CD4-positive, alpha-beta T cell treated with Interleukin-17A for 4 hours (primary cell): ENCODE measurements around the gene CBLC.

Source experiments
- DNase-seq: peaks from one replicate; pipeline ENCODE4 v3.0.0-alpha.2; 2020; ENCODE audit warnings: mixed read lengths

The CBLC gene

DNA sequence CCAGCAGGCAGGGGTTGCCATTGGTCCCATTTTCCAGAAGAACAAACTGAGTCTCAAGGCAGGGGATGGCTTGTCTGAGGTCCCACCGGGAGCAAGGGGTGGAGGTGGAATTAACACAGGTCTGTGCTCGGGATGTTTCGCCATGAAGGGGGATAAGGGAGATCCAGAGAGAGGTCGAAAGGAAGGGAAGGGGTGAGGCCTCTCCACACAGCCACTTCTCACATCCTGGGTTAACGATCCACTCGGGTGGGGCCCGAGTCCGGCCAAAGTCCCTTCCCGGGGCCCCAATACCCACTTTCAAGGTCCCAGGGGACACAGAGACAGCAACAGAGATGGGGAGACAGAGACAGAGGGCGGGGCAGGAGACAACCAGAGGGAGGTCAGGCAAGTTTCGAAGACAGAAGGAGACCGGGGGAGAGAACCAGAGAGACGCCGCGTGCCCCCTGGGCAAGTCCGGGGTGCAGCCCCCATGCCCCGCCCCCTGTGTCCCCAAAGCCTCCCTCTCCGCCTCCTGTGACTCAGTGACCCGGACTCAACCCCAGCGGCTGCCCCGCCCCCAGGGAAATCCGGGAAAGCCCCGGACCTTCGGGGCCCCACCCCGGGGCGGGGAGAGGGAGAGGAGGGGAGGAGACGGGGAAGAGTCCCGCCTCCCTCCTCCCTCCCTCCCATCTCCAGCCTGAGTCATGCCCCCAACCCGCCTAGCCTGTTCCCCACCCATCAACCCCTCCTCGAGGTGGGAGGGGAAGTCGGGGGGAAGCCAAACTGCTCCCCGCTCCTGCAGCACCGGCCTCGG is 30.5 kb upstream of the CBLC start:
- DNase-seq, result peak; percentile 96

DNA sequence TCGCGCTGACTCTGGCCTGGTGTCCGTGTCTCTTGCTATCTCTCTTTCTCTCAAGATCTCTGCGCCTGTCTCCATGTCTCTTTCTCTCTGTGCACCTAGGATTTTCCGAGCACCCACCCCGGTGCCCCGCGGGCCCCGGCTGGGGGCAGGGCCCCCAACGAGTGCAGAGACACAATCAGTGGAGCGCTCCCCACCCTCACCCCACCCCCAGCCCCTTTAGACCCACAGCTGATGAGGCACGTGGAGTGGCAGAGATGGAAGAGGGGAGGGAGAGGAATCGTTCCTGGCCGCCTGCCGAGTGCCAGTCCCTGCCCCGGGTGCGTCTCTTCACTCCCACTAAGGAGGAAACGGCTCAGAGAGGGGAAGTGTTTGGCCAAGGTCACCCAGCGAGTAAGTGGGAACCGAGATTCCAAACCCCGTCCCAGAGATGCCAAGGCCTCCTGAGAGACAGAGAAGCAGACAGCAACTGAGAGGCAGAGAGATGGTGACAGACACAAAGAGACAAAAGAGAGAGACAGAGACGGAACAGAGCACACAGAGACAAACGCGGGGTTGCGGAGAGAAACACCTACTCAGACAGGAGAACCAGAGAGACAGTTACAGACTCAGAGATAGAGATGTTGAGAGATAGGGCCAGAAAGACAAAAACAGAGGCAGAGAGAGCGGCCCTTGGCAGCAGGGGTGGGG is 29.8 kb upstream of the CBLC start:
- DNase-seq, result peak; percentile 48

DNA sequence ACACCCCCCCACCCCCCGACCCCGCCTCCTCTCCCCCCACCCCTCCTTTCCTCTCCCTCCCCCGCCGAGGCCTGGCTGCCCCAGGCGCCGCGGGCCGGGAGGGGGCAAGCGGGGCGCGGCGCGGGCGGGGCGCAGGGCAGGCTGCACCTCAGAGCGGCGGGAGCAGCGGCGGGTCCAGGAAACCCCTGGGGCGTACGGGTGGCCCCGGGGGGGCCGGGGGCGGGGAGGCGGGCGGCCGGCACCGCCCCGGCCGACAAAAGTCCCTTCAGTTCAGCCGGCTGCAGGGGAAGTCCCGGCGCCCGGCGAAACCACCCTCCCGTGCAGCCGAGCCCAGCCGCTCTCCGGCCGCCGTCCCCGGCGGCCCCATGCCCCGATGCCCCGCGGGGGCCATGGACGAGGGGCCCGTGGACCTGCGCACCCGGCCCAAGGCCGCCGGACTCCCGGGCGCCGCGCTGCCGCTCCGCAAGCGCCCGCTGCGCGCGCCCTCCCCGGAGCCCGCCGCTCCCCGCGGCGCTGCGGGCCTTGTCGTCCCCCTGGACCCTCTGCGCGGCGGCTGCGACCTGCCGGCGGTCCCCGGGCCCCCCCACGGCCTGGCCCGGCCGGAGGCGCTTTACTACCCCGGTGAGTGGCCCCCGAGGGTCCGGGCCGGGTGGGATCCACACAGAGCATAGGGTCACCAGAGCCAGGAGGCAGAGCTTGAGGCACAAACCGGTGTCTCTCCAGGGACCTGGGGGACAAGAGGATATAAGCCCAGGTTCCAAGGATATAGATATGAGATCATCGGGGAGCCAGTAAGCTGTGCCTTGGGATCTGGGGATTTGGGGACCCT is 29.1 kb upstream of the CBLC start, which contains the start of gene BCL3:
TSS of gene BCL3 (plus strand) at position 283 of the 829 bp plus-strand sequence. CDS start at position 366, 83 bp downstream.
- peak; percentile 82 for DNase-seq

DNA sequence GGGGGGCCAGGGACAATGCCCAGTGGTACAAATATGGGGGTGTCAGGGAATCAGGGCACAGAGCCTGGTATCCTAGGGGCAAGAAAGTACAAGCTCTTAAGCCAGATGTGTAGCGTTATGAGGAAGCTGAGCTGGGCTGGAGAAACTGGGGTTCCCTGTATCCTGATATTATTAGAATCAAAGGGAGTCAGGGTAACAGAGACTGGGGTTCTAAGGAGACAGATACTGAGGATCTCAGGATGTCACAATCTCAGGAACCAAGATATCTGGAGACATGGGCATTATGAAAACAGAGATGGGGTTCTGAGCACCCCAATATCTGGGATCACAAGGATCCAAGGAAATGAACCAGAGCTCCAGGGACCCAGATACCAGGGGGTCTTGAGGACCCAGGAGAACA is 28.4 kb upstream of the CBLC start:
- no peak for DNase-seq

DNA sequence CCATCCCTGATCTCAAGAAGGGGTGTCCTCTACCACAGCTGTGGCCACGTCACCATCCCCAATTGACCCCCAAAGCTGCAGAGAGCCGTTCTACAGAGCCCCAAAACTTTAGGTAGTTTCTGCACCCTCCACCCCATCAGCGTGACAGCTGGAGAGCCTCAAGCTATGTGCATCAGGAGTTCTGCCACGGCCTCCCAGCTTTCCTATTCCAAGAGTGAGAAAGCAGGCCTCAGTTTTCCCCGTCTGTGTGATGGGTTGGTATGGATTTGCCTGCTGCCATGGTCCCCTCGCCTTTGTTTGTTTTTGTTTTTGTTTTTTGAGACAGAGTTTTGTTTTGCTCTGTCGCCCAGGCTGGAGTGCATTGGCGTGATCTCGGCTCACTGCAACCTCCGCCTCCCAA is 27.7 kb upstream of the CBLC start:
- DNase-seq, result no peak

DNA sequence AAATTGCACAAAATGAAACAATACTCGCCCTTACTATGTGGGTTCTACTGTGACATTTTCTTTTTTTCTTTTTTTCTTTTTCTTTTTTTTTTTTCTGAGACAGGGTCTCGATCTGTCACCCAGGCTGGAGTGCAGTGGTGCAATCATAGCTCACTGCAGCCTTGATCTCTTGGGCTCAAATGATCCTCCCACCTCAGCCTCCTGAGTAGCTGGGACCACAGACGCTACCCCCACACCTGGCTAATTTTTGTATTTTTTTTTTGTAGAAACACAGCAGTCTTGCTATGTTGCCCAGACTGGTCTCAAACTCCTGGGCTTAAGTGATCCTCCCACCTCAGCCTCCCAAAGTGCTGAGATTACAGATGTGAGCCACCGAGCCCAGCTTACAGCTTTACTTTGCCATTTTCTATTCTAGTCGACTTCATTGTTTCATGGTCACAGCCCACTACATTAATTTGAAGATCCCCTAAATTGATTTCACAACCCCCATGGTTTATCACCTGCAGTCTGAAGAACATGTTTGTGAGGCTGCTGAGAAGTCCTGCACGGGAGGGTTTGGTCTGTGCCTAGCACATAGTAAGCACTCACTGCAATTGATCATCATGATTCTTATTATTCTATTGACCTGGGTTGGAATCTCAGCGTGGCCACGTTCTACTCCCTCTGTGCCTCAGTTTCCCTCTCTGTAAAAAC is 25.4 kb upstream of the CBLC start:
- no peak for DNase-seq

DNA sequence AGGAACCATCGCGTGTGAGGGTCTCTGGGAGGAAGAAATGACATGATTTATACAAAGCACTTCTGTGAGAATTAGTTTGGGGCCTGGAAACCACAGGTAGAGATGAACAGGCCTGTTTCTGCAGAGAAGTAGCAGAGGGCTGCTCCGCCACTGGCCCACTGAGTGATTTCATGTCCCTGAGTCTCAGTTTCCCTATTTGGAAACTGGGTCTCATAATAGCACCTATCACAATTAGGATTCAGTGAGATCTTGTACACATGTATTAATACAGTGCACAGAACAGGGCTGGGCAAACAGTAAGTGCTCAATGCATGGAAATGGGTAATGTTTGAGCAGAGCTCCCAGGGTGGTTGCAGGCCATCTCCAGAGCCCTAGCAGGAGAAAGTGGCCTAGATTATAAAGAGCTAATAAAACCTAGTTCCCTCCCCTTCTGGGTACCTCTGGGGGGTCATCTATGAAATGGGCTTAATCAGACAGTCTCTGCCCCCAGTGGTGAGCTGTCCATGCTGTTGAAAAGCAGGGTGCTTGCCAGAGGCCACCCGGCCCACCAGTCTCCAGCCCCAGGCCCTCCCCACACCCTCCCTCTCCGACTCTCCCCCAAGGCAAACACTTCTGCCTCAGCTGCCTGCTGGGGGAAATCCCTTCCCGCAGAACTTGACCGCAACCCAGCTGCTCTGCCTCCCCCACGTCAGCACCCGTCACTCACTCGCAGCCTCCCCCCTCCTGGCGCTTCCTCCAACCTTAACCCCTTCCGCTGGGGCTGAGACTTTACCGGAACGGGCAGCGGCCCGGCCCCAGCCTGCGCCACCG is 24.7 kb upstream of the CBLC start:
- peak; percentile 92 for DNase-seq

DNA sequence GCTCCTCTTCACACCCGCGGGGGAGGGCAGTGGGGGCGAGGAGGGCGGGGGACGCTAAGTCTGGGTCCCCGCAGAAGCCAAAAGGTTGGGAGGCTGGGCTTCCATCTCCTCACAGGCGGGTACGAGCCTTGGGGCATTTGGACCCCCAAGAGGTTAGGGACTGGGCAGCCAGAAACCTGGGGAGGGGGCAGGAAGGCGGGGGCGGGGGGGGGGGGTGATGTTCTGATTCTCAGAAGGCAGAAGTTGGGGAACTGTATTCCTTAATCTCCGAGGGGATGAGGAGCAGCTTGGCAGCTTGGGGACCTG is 24.1 kb upstream of the CBLC start:
- DNase-seq, result no peak

DNA sequence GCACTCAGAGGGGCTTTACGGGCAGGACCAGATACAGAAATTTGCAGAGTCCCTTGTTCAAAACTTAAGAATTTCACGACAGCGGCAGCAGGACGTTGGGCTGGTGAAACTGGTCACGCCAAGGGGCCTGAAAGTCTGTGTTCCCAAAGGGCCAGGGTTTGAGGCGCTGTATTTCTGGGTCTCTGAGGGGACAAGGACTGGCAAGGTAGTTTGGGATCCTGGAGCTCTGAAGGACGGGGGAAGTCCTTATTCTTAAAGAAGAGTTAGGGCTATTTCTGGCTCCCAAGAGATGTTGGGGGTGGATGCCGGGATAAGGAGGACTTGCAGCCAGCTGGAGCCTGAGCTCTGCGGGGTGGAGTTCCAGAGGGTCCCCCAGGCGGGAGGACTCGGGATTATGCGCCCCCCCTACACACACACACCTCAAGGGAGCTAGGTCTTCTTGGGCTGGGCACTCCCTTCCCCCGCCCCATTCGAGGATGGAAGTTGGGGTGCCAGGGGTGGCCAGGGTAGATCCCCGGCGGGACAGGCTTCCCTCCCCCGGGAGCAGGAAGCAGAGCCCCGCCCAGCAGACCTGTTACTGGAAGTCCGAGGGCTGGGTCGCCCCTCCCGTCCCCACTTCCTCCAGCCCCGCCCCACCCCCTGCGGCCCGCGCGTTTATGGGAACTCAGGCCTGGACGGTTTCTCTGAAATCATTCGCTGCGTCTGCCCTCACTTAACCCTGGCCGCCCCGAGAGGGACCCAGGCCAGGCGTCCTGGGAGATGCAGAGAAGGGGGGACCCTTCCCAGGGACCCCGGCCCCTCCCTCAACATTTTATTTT is 23.5 kb upstream of the CBLC start:
- DNase-seq, result peak; percentile 67

DNA sequence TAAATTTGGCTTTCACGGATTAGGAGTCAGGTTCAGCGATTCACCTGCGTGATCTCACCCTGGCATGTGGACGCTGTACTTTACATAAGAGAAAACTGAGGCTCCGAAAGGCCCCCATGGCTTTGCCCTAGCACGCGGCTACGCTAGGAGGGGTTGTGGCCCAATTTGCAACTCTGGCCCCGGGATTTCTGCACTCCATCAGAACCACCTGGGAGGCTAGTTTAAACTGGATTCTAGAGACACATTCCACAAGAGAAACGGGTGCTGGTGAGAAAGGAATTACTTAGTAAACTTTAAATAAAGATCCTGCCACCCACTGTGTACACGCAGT is 23.0 kb upstream of the CBLC start:
- no peak for DNase-seq

DNA sequence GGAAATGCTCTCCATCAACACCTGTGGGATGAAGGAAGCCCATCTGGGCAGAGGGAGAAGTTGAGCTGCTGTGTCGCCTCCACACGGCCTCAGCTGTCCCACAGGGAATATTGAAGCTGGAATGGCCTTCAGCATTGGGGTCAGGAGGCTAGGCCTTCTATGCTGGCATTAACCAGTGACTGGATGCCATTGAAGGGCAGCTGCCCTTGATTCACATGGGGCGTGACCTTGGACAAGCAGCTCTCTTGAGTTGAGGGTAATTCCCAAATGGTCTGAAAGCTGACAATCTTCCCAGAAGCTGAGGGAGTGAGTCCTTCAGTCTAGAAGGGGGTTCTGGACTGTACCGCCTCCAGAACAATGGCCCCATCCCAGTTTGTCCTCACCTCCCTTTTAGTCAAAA is 22.5 kb upstream of the CBLC start:
- no peak for DNase-seq

DNA sequence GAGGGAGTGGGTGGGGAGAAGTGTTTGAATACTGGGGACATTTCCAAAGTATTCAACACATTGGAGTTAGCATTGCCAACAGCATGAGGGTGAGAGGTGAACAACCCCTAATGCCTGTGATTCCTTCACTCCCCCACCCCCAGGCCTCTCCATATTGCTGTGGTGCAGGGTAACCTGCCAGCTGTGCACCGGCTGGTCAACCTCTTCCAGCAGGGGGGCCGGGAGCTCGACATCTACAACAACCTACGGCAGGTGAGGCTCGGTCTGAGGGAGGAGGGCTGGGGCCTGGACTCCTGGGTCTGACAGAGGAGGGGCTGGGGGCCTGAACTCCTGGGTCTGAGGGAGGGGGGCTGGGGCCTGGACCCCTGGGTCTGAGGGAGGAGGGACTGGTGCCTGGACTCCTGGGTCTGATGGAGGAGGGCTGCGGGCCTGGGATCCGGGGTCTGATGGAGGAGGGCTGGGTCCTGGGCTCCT is 21.6 kb upstream of the CBLC start:
- no peak for DNase-seq

DNA sequence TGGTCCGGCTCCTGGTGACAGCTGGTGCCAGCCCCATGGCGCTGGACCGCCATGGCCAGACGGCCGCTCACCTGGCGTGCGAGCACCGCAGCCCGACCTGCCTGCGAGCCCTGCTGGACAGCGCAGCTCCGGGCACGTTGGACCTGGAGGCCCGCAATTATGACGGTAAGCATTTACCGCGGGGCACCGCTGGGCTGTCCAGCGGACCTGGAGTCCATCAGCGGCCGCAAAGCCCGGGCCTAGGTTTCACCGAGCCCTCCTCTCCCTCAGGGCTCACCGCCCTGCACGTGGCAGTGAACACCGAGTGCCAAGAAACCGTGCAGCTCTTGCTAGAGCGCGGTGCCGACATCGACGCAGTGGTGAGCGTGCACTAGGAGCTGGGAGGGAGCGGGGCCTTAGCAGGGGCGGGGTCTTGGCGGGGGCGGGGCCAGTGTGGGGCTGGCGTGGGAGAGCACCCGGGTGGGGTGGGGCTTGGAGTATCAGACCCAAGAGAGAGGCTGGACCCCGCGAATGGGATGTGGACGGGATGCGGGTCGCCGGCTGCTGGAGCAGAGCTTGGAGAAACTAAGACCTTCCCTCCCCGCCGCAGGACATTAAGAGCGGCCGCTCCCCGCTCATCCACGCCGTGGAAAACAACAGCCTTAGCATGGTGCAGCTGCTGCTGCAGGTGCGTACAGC is 20.5 kb upstream of the CBLC start:
- DNase-seq, result no peak

DNA sequence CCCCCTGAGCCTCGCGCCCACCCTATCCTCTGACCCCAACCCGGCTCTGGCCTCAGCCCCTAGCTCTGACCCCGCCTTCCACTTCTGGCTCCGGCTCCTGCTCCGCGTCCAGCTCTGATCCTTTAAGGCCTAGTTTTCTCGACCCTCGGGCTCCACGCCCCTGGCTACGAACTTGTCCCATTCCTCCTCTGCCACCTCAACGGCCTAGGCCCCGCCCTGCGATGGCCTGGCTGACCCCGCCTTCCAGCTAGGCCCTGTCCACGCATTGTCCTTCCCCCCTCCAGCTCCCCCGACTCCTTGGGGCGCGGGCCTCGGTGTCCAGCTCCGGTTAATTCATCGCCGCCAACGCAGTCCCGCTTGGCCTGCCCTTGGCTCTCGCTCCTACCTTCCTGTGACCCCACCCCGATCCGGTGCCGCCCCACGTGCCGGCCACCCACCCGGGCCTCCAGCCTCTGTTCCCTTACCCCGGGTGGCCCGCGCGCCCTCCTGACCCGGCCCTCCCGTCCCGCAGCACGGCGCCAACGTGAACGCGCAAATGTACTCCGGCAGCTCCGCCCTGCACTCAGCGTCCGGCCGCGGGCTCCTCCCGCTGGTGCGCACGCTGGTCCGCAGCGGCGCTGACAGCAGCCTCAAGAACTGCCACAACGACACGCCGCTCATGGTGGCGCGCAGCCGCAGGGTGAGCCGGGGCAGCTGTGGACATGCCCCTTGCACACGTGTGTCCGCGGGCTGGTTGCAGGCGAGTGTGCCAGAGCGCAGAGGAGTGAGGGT is 19.8 kb upstream of the CBLC start:
- no peak for DNase-seq

DNA sequence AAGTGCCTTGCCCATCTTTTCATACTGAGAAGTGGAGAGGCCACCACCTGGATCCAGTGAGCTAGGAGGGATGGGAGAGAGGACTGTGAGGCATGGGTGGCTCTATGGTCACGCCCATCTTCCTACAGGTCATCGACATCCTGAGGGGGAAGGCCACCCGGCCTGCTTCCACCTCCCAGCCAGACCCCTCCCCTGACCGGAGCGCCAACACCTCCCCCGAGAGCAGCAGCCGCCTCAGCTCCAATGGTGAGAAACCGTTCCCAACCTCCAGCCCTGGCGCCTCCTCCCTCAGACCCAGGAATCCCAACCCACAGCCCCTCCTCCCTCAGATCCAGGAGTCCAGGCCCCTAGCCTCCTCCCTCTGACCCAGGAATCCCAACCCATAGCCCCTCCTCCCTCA is 19.1 kb upstream of the CBLC start:
- DNase-seq, result no peak

DNA sequence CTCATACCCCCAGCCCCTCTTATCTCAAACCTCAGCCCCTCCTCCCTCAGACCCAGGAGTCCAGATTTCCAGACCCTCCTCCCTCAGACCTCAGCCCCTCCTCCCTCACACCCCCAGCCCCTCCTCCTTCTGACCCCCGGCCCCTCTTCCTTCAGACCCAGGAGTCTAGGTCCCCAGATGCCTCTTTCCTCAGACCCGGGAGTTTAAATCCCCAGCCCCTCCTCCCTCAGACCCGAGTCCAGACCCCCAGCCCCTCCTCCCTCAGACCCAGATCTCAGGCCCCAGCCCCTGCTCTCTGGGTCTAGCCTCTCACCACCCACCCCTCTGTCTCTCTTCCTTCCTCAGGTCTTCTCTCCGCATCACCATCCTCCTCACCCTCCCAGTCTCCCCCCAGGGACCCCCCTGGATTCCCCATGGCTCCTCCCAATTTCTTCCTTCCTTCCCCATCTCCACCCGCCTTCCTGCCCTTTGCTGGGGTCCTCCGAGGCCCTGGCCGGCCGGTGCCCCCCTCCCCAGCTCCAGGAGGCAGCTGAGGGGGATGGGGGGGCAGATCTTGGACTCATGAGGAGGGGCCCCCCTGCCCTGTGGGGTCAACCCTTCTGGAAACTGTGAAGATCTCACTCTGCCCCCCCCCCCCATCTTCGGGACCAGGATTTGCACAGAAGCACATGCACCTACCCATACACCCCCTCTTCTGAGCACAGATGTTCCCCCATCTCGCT is 18.4 kb upstream of the CBLC start:
- no peak for DNase-seq

DNA sequence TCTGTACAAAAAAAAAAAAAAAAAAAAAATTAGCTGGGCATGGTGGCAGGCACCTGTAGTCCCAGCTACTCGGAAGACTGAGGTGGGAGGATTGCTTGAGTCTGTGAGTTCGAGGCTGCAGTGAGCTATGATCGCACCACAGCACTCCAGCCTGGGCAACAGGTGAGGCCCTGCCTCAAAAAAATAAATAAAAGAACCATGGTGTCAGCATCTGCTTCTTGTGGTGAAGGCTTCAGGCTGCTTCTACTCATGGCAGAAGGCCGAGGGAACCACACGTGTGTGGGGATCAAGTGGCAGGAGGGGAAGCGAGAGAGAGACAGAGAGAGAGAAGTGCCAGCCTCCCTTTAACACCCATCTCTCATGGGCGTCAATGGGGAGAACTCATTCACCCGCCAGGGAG is 15.7 kb upstream of the CBLC start:
- no peak for DNase-seq

DNA sequence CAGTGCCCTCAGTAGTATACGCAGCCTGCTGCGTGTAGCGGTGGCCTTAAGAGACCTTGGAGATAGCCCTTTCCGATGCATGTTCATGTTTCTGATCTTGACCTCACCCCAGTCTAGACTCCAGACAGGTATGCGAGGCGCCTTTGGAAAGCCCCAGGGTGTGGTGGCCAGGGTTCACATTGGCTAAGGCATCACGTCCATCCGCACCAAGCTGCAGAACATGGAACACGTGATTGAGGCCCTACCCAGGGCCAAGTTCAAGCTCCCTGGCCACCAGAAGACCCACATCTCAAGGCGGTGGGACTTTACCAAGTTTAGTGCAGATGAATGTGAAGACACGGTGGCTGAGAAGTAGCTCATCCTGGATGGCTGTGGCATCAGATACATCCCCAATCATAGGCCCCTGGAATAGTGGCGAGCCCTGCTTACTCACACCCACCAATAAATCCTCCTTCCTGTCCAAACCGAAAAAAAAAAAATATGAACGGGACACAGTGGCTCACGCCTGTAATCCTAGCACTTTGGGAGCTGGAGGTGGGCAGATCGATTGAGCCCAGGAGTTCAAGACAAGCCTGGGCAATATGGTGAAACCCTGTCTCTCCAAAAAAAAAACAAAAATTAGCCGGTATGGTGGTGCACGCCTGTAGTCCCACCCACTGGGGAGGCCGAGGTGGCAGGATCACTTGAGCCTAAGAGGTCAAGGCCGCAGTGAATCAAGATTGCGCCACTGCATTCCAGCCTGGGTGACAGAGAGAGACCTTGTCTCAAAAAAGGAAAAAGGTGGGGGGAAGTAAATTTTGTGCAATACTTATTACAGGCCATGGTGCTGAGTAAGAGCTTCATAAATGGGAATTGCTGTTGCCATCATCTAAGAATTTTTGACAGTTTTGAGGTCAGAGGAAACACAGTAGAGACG is 12.4 kb upstream of the CBLC start:
- DNase-seq, result no peak
